Small intestine (tissue), 7 donors: ENCODE data around the gene PHLDB3. TPM values are rescaled to one million over a fixed set of nuclear protein-coding genes. Genes with fewer than 3 reads are reported as not detected.

Experiments
- DNase-seq, 2 donors: peaks; one replicate each; pipeline versions ENCODE4 v3.0.0 to v3.0.0-alpha.2; 2013
- FAIRE-seq: peaks from 2 replicates; lab custom pipeline; 2012; peaks lifted over from hg19 to GRCh38; lab: Jason Lieb, UNC
- H3K27ac ChIP-seq, 3 donors: one replicate each; pipeline ENCODE4 v1.5.1; 2013; ENCODE audit warnings: low read length in 2 of 3, mild to moderate bottlenecking in 2 of 3, control low read depth in 1 of 3, inconsistent platforms in 1 of 3, low read depth in 1 of 3, moderate library complexity in 1 of 3
- H3K27me3 ChIP-seq, 3 donors: one replicate each; pipeline ENCODE4 v1.6.1; 2013; ENCODE audit warnings: low read length in 3 of 3, inconsistent platforms in 1 of 3; ENCODE audit not compliant: control insufficient read depth in 3 of 3, insufficient read depth in 3 of 3
- H3K36me3 ChIP-seq, 3 donors: one replicate each; pipeline ENCODE4 v1.6.1; 2013; ENCODE audit warnings: low read length in 3 of 3, inconsistent platforms in 1 of 3, low read depth in 1 of 3, mild to moderate bottlenecking in 1 of 3, moderate library complexity in 1 of 3; ENCODE audit not compliant: control insufficient read depth in 3 of 3, insufficient read depth in 2 of 3
- H3K4me1 ChIP-seq, 3 donors: one replicate each; pipeline ENCODE4 v1.6.1; 2013; ENCODE audit warnings: low read length in 2 of 3, inconsistent platforms in 1 of 3, low read depth in 1 of 3, mild to moderate bottlenecking in 1 of 3, moderate library complexity in 1 of 3; ENCODE audit not compliant: control insufficient read depth in 3 of 3, insufficient read depth in 2 of 3
- H3K4me3 ChIP-seq, 3 donors: one replicate each; pipeline ENCODE4 v1.5.1; 2013; ENCODE audit warnings: low read length in 3 of 3, control low read depth in 1 of 3, inconsistent platforms in 1 of 3, low read depth in 1 of 3, mild to moderate bottlenecking in 1 of 3, moderate library complexity in 1 of 3
- H3K9me3 ChIP-seq, 2 donors: one replicate each; pipeline ENCODE4 v1.6.1; 2013; ENCODE audit warnings: low read depth in 1 of 2, low read length in 1 of 2; ENCODE audit not compliant: control insufficient read depth in 2 of 2, insufficient read depth in 1 of 2
- WGBS, 3 donors: extraction: QIAGEN DNeasy Blood & Tissue Kit; methylation state at CpG; one replicate each; pipeline ENCODE4 v1.1.7; 2013; 5-methylcytosine and 5-hydroxymethylcytosine counted together
- polyA plus RNA-seq, 4 donors: library from polyadenylated mRNA; stranded (reverse) in 3 of 4; unstranded in 1 of 4; fragments of 200-250 nt in 3 of 4; fragments of 120-200 nt in 1 of 4; gene quantifications; one replicate each; pipeline versions ENCODE4 v1.2.1 to v1.2.3, GENCODE V29; 2013
- donor health status: healthy with polysubstance abuse.
- donor health status: control.
- donor health status: control.
- donor health status: Bipolar disorder and iron deficiency.
- donor health status: healthy.

Gene PHLDB3
- polyA plus RNA-seq, 4 donors: 6.2 to 33.6 (median 23.6) TPM

DNA sequence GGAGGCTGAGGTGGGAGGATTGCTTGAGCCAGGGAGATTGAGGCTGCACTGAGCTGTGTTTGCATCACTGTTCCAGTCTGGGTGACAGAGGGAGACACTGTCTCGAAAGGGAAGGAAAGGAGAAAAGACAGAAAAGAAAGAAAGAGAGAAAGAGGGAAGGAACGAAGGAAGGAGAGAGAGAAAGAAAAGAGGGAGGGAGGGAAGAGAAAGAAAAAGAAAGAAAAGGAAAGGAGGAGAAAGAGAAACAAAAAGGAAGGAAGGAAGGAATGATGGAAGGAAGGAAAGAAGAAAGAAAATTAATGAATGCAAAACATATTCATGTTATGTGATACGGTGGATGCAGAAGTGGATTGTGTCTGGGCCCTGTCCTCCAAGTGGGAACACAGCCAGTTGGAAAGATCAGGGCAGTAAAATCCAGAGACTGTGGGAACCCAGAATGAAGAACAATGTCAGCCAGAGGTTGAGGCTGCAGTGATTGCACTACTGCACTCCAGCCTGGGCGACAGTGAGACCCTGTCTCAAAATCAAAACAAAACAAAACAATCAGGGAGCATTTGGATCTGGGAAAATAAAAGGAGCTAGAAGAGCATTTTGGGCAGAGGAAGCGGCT is 6.2 kb downstream of the PHLDB3 start:
- Histone ChIP-seq H3K4me3 (no peak overlapping the region), H3K36me3 (peaks cover 8 to 59% (median 9%) of the 10 kb centered on the region in 3 donors), H3K4me1 (peaks cover 0 to 19% (median 0%) of the 10 kb centered on the region in 3 donors), H3K9me3 (no peaks in the 10 kb centered on the region), H3K27ac (peak overlapping the region in 1 of 3 donors; percentile 54), H3K27me3 (no peaks in the 10 kb centered on the region)
- DNase-seq: no peak
- 78 to 93% (median 91%) methylated on average over 5 of the region's 5 CpGs for WGBS, 3 donors
- FAIRE-seq: no peak

DNA sequence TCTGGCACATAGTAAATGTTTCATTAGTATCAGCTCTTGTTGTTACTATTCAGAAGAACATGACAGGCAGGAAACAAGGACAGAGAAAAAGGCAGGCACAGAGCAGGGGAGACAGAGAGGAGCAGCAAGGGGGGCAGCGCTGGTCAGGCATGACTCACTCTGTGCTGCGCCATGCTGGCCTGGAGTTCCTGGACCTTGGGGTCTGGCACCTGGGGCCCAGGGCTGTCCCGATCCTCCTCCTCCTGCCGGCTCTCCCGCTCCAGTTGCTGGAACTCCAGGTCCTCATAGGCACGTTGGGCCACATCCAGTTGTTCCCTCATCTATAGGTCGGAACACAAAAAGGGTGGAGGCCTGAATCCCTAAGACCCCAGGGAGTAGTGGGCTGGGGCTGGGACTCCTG is 7.6 kb downstream of the PHLDB3 start:
- WGBS, 3 donors: 94 to 100% (median 98%) methylated on average over 7 of the region's 7 CpGs
- no peak overlapping the region for H3K27ac ChIP-seq
- DNase-seq (no peak), FAIRE-seq (no peak)
- peaks cover 8 to 57% (median 9%) of the 10 kb centered on the region in 3 donors for H3K36me3 ChIP-seq
- H3K4me1 ChIP-seq: peaks cover 0 to 13% (median 0%) of the 10 kb centered on the region in 3 donors
- H3K27me3 ChIP-seq: no peaks in the 10 kb centered on the region
- no peak overlapping the region for H3K4me3 ChIP-seq
- no peaks in the 10 kb centered on the region for H3K9me3 ChIP-seq

DNA sequence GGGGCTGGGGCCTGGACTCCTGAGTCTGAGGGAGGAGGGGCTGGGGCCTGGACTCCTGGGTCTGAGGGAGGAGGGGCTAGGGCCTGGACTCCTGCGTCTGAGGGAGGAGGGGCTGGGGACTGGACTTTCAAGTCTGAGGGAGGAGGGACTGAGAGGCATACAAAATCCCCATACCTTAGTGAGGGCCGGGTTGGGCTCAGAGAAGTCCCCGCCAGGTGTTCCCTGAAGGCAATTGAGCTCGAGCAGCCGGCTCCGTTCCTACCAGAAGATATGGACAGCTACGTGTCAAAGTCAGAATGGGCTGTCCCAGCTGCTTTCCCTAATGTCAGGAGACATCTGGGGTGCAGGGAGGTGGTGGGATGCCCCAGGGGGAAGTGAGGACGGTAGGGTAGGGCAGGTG is 9.5 kb downstream of the PHLDB3 start:
- Histone ChIP-seq H3K4me3 (no peak overlapping the region), H3K27ac (no peak overlapping the region), H3K9me3 (no peaks in the 10 kb centered on the region), H3K4me1 (peaks cover 0 to 9% (median 0%) of the 10 kb centered on the region in 3 donors), H3K27me3 (no peaks in the 10 kb centered on the region), H3K36me3 (peaks cover 8 to 60% (median 9%) of the 10 kb centered on the region in 3 donors)
- no peak for DNase-seq
- no peak for FAIRE-seq
- WGBS, 3 donors: 74 to 84% (median 80%) methylated on average over 8 of the region's 8 CpGs

DNA sequence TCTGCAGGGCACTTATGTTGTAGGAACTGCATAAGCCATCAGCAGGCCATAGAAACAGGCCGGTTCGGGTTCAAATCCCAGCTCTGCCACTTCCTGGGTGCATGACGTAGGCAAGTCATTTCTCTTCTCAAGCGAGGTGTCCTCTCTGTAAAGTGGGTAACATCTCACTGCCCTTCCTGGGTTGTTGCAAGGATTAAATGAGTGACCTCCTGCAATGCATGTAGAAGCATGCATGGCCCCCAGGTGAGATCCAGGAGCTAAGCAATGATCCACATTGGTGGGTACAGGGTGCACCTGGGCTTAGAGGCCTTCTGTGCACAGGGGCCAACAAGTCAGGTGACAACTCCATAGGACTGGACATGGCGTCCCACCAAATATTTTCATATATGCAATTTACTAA is 13.8 kb downstream of the PHLDB3 start:
- Histone ChIP-seq H3K27ac (no peak overlapping the region), H3K9me3 (no peaks in the 10 kb centered on the region), H3K4me3 (no peak overlapping the region), H3K27me3 (no peaks in the 10 kb centered on the region), H3K4me1 (no peaks in the 10 kb centered on the region), H3K36me3 (peaks cover 6 to 45% (median 6%) of the 10 kb centered on the region in 3 donors)
- 85 to 94% (median 91%) methylated on average over 5 of the region's 5 CpGs for WGBS, 3 donors
- DNase-seq (no peak), FAIRE-seq (no peak)

DNA sequence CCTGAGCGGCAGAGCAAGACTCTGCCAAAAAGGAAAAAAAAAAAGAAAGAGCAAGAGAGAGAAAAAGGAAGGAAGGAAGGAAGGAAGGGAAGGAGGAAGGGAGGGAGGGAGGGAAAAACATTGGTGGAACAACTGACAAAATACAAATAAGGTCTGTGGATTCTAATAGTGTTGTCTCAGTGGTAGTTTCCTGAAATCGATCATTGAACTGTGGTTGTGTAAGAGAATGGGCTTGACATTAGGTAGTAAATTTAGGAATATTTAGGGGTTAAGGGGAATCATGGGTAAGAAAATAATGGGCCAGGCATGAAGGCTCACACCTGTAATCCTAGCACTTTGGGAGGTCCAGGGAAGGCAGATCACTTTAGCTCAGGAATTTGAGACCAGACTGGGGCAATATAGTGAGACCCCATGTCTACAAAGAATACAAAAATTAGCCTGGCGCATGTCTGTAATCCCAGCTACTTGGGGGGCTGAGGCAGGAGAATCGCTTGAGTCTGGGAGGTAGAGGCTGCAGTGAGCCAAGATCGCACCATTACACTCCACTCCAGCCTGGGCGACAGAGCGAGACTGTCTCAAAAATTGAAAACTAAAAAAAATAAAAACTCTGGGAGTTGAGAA is 14.5 kb downstream of the PHLDB3 start:
- WGBS, 3 donors: 93 to 97% (median 95%) methylated on average over 7 of the region's 7 CpGs
- no peaks in the 10 kb centered on the region for H3K9me3 ChIP-seq
- no peak overlapping the region for H3K4me3 ChIP-seq
- DNase-seq (no peak), FAIRE-seq (no peak)
- peaks cover 3 to 40% (median 4%) of the 10 kb centered on the region in 3 donors for H3K36me3 ChIP-seq
- H3K4me1 ChIP-seq: no peaks in the 10 kb centered on the region
- H3K27me3 ChIP-seq: no peaks in the 10 kb centered on the region
- no peak overlapping the region for H3K27ac ChIP-seq

DNA sequence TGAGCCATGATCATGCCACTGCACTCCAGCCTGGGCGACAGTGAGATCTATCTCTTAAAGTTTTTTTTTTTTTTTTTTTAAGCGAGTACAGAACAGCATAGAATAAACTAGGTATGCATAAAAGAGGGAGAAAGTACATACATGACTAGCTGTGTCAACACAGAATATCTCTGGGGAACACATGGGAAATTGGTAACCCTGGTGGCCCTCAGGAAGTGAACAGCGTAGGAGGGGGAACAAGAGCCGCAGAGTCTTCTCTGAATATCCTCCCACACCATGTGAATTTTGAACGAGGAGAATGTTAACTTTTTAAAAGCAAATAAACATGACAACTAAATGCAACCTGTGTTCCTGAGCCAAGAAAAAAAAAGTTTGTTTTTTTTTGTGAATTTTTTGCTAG is 15.2 kb downstream of the PHLDB3 start:
- H3K27ac ChIP-seq: no peak overlapping the region
- no peak for DNase-seq
- 65 to 78% (median 75%) methylated on average over 5 of the region's 5 CpGs for whole genome bisulfite sequencing, 3 donors

DNA sequence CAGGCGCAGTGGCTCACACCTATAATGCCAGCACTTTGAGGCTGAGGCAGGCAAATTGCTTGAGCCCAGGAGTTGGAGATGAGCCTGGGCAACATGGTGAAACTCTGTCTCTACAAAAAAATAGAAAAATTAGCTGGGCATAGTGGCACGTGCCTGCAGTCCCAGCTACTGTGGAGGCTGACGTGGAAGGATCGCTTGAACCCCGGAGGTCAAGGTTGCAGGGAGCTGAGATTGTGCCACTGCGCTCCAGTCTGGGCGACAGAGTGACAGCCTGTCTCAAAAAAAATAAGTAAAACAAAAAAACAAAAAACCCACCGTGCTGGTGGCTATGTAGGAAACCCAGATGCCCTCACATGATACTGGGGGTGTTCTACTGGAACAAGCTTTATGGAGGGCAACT is 16.4 kb downstream of the PHLDB3 start:
- DNase-seq (no peak), FAIRE-seq (no peak)
- 88 to 94% (median 88%) methylated on average over 8 of the region's 8 CpGs for WGBS, 3 donors

More for the DNA sequence above, 15.2 kb downstream of the PHLDB3 start:
- no peaks in the 10 kb centered on the region for H3K4me1 ChIP-seq
- no peak for FAIRE-seq
- H3K9me3 ChIP-seq: no peaks in the 10 kb centered on the region
- H3K27me3 ChIP-seq: no peaks in the 10 kb centered on the region
- H3K36me3 ChIP-seq: peaks cover 0 to 34% (median under 1%) of the 10 kb centered on the region in 3 donors
- no peak overlapping the region for H3K4me3 ChIP-seq

DNA sequence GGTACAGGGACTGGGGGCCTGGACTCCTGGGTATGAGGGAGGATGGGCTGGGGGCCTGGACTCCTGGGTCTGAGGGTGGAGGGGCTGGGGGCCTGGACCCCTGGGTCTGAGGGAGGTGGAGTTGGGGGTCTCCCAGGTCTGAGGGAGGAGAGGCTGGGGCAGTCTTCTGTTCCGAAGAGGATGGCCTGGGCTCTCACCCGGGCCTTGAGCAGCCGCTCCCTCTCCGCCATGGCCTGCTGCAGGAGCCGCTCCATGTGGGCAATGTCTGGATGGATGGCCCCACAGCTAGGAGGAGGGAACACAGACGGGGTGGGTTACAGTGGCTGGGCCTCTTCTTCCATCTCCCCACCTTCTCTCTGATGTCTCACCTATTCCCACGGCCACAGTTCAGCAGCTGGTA is 18.1 kb downstream of the PHLDB3 start:
- DNase-seq (no peak), FAIRE-seq (no peak)
- Histone ChIP-seq H3K27ac (no peak overlapping the region), H3K36me3 (peaks cover 0 to 37% (median 0%) of the 10 kb centered on the region in 3 donors), H3K4me1 (no peaks in the 10 kb centered on the region), H3K27me3 (no peaks in the 10 kb centered on the region), H3K4me3 (no peak overlapping the region), H3K9me3 (no peaks in the 10 kb centered on the region)
- WGBS, 3 donors: 90 to 97% (median 94%) methylated on average over 6 to 7 of the region's 7 CpGs

More for the DNA sequence above, 16.4 kb downstream of the PHLDB3 start:
- no peaks in the 10 kb centered on the region for H3K4me1 ChIP-seq
- no peaks in the 10 kb centered on the region for H3K9me3 ChIP-seq
- H3K36me3 ChIP-seq: peaks cover 0 to 35% (median 0%) of the 10 kb centered on the region in 3 donors
- H3K27ac ChIP-seq: no peak overlapping the region
- H3K27me3 ChIP-seq: no peaks in the 10 kb centered on the region
- H3K4me3 ChIP-seq: no peak overlapping the region
